SK-N-DZ (cell line): ENCODE results near the gene TRMU.
"Not testable (repeated sequence)": the region's sequence is repeated elsewhere in the genome, so short reads cannot be mapped to it uniquely, and the experiment has no call there.

Source experiments
- DNase-seq: peaks from one replicate; pipeline ENCODE4 v3.0.0-alpha.2; 2015; ENCODE audit warnings: low spot score

TRMU gene

GRCh38 chr22:46300491-46300890 is 35.0 kb upstream of the TRMU start:
- DNase-seq = no peak

DNA sequence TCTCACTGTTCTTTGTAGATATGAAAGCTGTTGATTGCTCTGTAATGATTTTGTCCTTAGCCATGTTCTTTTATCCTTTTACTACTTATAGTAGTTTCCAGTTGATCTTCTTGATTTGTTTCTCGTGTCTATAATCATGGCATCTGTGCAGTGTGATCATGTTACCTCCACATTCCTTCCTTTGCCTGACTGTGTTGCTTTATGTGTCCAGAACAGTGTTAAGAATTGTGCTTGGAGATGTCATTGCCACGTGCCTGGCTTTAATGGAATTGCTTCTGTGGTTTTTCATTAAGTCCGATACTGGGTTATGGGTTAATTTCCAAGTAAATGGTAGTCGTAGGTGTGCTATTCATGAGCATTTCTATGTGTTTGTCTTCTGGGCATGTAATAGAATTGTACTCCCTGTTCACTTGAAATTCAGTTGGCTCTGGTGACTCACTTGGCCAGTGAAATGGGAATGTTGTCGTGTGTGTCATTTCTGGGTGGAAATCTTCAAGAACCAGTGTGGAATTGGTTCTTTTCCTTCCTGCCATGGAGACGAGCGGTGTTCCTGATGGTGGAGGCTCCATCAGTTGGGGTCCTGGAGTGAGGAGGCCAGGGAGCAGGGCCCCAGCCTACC is 32.1 kb upstream of the TRMU start:
- no peak for DNase-seq

DNA sequence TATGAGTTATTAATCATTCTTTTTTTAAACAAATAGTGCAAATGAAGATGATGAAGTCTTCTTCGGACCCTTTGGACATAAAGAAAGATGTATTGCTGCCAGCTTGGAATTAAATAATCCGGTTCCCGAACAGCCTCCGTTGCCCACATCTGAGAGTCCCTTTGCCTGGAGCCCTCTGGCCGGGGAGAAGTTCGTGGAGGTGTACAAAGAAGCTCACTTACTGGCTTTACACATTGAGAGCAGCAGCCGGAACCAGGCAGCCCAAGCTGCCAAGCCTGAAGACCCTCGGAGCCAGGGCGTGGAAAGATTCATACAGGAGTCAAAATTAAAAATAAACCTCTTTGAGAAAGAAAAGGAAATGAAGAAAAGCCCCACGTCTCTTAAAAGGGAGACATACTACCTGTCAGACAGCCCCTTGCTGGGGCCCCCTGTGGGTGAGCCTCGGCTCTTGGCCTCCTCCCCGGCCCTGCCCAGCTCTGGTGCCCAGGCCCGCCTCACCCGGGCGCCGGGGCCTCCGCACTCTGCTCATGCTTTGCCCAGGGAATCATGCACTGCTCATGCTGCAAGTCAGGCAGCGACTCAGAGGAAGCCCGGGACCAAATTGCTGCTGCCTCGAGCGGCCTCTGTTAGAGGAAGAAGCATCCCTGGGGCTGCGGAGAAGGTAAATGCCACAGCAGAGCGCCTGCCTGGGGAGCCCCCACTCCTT is 27.1 kb upstream of the TRMU start:
- DNase-seq = no peak

- DNase-seq = no peak
Observed at GRCh38 chr22:46309526-46310085, 25.9 kb upstream of the TRMU start.

- no peak for DNase-seq
Observed at GRCh38 chr22:46312056-46312455, 23.5 kb upstream of the TRMU start.

GRCh38 chr22:46312848-46313247 is 22.7 kb upstream of the TRMU start:
- not testable (repeated sequence) for DNase-seq

- DNase-seq = no peak
Observed at GRCh38 chr22:46315976-46316375, 19.5 kb upstream of the TRMU start.

- no peak for DNase-seq
Observed at GRCh38 chr22:46317646-46318045, 17.9 kb upstream of the TRMU start.

DNA sequence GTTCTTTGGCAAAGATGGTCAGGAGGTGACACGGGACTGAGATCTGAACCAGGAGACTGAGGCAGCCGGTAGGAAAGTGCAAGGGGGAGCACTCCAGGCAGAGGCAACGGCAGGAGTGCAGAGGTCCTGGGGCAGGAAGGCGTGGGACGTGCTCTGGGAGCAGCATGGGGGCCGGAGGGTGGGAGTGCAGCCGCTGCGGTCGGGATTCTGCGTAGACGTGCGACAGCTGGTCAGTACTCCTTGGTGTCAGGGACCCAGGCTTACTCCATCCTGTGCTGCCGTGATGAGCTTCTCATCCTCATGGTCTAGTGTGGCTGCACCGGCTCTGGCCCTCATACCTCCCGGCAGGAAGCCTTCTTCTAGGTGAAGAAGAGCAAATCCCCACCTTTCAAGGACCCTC is 16.9 kb upstream of the TRMU start:
- DNase-seq = no peak

- DNase-seq = no peak
Observed at GRCh38 chr22:46319319-46319718, 16.2 kb upstream of the TRMU start.

DNA sequence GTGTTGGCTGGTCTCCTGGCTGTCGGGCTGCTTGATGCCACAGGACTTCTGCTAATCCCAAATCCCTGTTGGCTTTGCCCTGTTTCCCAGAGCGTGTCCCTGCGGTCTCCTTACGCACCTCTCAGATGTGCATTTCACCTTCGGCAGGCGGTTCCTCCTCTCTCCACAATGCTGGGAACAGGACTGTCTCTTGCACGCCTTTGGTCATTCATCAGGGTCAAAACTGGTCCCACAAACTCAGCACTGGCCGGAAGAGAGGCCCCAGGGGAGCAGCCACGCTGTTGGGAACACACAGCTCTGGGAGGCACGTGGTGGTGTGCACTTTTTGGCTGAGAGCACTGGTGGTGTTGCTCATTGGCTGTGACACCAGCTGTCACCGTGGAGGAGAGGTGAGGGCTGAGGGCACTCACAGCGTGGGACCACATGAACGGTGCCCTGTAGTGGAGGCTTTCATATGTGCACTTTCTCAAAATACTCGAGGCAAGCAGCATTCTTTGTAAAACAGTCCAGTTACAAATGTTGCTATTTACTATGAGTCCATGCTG is 15.3 kb upstream of the TRMU start:
- DNase-seq = no peak

GRCh38 chr22:46320716-46321386 is 14.7 kb upstream of the TRMU start:
- DNase-seq = no peak

DNA sequence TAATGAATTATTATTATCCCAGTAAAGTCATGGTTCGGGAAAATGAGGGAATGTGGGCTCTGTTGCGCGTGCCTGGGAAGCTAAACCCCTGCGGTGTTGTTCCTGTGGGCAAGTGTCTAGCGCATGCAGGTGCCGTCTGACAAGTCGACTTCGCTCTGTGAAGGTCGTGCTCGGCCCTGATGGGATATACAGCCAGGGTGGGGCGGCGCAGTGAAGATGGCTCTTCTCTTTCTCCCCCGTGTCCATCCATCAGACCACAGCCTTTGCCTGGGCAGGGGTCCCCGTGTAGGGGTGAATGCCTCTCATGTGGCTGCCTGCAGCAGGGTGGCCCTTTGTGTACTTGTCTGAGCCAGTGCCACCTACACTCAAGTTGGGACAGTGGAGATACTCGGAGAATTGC is 12.8 kb upstream of the TRMU start:
- no peak for DNase-seq

DNA sequence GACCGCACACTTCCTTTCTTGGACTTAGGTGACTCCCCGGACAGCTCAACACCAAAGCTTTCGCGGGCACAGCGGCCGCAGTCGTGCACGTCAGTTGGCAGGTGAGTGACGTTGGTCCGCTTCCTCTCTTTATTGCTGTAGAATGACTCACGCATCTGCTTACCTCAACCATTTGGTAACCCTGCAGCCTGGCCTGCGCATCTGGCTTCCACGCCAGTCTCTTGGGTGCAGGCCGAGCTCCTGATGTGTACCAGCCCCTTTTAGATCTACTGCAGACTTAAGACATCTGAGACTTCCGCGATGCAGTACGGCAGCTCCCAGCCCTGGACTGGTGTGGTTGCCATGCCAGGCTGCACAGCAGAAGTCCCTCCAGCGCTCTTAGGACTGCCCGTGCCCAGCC is 12.4 kb upstream of the TRMU start:
- DNase-seq = no peak

GRCh38 chr22:46326066-46326680 is 9.3 kb upstream of the TRMU start:
- DNase-seq = no peak

GRCh38 chr22:46327691-46328465 is 7.6 kb upstream of the TRMU start:
- no peak for DNase-seq

- DNase-seq = no peak
Observed at GRCh38 chr22:46328797-46329196, 6.7 kb upstream of the TRMU start.

- no peak for DNase-seq
Observed at GRCh38 chr22:46329616-46330015, 5.9 kb upstream of the TRMU start.

DNA sequence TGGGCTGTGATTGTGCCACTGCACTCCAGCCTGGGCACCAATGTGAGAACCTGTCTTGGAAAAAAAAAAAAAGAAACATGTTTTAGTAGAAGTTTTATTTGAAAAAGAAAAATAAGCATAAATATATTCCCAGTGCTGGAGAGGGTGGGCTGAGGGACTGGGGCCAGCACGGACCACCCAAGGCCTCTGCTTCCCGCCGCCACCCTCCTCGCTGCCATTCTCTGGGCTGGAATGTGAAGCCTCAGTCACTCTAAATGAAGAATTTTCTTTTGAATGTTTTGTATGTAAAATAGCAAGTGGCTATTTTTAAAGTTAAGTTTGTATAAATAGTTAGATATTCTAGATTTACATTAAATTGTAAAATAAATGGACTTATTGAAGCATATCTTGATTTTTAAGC is 5.1 kb upstream of the TRMU start:
- DNase-seq = no peak

DNA sequence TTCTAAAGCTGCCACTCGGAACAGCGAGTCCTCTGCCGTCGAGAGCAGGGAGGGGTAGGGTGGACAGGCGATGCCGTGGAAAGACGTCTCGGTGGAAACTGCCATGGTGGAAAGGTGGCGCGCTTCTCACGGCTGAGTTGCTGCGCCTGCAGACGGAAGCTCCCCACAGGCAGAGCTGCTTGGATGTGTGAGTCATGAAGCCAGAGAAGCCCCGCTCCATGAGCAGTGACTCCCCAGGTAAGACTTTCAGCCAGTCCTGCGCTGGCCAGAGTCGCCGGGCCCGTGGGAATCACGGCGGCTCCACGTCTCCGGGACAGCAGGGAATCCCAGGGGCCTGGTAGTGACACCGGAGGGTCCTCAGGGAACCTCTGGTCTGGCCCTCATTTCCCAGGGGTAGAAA is 4.0 kb upstream of the TRMU start:
- no peak for DNase-seq
